Measurements from ENCODE around the gene TGOLN2.
"Not testable (repeated sequence)": the region's sequence is repeated elsewhere in the genome, so short reads cannot be mapped to it uniquely, and the experiment has no call there.

The TGOLN2 gene

DNA sequence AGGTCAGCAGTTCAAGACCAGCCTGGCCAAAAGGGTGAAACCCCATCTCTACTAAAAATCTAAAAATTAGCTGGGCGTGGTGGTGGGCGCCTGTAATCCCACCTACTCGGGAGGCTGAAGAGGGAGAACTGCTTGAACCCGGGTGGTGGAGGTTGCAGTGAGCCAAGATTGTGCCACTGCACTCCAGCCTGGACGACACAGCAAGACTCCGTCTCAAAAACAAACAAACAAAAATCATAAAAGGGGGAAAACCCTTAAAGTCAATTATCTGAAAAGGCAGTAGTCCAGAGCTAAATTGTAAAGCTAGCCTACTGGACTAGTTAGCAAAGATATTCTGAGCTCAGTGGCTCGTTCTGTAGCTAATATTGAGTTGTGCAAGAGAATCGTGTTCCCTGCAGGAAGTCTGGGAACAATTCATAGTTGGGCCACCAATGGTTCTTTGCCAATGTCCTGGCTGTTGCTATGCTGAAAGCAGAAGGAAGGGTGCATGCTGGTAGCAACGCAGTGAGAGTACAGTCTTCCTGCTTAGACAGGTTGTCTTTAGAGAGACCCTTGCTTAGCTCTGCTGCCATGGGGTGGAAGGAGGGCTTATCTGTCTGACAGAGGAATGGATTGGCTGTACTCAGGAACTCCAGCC lies 4.3 kb downstream of the TGOLN2 start:
- Mint-ChIP-seq H3K36me3 (ENCODE audit: low read depth) (peaks cover 73% of the 10 kb centered on the region), H3K4me1 (peaks cover 51% of the 10 kb centered on the region), H3K4me3 (peak overlapping the region; percentile 1 to 50 (median 24)), H3K27ac (peak overlapping the region in 1 of 3 experiments; percentile 23), H3K9me3 (no peaks in the 10 kb centered on the region), H3K27me3 (ENCODE audit: low read depth) (no peaks in the 10 kb centered on the region)
- TF ChIP-seq, protein P1, sequence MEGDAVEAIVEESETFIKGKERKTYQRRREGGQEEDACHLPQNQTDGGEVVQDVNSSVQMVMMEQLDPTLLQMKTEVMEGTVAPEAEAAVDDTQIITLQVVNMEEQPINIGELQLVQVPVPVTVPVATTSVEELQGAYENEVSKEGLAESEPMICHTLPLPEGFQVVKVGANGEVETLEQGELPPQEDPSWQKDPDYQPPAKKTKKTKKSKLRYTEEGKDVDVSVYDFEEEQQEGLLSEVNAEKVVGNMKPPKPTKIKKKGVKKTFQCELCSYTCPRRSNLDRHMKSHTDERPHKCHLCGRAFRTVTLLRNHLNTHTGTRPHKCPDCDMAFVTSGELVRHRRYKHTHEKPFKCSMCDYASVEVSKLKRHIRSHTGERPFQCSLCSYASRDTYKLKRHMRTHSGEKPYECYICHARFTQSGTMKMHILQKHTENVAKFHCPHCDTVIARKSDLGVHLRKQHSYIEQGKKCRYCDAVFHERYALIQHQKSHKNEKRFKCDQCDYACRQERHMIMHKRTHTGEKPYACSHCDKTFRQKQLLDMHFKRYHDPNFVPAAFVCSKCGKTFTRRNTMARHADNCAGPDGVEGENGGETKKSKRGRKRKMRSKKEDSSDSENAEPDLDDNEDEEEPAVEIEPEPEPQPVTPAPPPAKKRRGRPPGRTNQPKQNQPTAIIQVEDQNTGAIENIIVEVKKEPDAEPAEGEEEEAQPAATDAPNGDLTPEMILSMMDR (IDR thresholded peaks at IDR 0.05; ENCODE audit: unreplicated experiment in 3 of 3): no peak

DNA sequence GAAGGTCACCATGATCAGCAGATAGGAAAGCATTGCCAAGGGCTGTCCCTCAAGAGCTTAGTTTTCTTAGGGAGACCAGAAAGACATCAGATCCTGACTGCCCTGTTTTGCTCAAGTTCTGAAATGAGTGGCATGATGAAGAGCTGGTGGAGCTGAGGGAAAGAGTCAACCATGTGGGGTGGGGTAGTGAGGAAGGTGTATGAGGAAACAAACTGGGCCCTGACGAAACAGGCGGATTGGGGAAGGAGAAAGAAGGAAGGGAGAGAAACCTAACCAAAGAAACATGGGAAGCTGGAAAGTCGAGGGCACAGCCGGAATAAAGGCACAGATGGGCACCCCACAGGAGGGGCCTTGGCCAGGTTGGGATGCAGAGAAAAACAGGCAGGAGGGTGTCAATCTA lies 8.0 kb downstream of the TGOLN2 start:
- TF ChIP-seq, protein P1 (IDR thresholded peaks at IDR 0.05; ENCODE audit: unreplicated experiment in 3 of 3): no peak
- no peaks in the 10 kb centered on the region for H3K9me3 Mint-ChIP-seq
- no peaks in the 10 kb centered on the region for H3K27me3 Mint-ChIP-seq (ENCODE audit: low read depth)
- no peak overlapping the region for H3K4me3 Mint-ChIP-seq
- no peak overlapping the region for H3K27ac Mint-ChIP-seq
- H3K4me1 Mint-ChIP-seq: peaks cover 22% of the 10 kb centered on the region
- H3K36me3 Mint-ChIP-seq (ENCODE audit: low read depth): peaks cover 76% of the 10 kb centered on the region

DNA sequence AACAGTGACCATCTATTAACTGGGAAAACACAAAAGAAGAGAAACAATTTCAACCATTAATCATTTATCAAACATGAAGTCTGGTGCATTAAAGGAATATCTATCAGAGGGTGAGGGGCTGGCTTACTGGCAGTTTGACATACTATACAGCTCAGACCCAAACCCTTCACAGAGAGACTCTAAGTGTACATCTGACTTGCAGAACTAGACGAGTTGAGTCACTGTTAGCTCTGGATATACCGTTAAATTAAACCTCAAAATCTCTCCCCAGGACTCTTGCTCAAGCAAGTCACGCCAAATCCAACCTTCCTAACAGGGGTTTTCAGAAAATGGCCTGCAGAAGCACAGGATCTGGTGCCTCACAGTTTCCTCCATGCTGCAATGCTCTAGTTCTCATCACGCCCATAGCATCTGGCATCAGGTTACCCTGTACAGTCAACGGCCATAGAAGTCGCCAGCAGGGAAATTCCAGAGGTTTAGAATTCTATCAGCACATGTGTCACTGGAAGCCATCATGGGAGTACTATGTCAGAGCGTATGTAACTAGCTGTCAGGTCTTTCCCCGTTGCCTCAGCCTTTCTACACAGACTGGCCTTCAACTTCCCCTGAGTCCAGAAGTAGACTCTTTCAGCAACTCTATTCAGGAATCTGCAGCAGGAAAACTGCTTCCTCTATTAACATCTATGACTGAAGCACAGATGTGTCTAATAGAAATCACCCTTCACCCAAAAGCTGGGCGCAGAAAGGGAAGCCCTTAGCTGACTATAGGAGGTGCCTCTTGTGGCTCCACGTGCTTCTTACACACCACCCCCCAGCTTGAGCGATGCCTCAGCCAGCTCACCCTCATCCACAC lies 9.3 kb downstream of the TGOLN2 start:
- H3K9me3 Mint-ChIP-seq: no peaks in the 10 kb centered on the region
- peaks cover 71% of the 10 kb centered on the region for H3K36me3 Mint-ChIP-seq (ENCODE audit: low read depth)
- peak overlapping the region in 2 of 3 experiments; percentile 7 to 20 for H3K27ac Mint-ChIP-seq
- H3K27me3 Mint-ChIP-seq (ENCODE audit: low read depth): no peaks in the 10 kb centered on the region
- peaks cover 19% of the 10 kb centered on the region for H3K4me1 Mint-ChIP-seq
- H3K4me3 Mint-ChIP-seq: no peak overlapping the region
- TF ChIP-seq, protein P1 (IDR thresholded peaks at IDR 0.05; ENCODE audit: unreplicated experiment in 3 of 3): no peak

DNA sequence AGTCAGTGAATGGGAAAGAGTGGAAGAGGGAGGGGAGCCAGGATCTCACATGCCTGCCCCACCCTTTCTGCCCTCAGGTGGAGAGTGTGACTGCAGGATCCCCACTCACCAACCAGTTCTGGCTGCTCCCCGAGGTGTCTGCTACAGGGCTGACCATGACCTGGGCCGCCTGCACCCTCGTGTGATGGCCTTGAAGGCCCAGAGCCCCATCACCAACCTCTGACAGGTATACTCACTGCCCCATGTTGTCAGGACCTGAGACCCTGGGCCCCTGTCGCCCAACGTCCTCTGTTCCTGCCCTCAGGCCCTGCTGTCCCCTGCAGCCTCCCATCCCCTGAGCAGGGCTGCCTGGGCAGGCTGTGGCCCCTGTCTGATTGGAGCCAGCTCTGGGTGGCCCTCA lies 11.9 kb downstream of the TGOLN2 start:
- not testable (repeated sequence) for H3K4me3 Mint-ChIP-seq; H3K9me3 Mint-ChIP-seq; H3K27me3 Mint-ChIP-seq (ENCODE audit: low read depth)
- peaks cover 18% of the 10 kb centered on the region for H3K4me1 Mint-ChIP-seq
- peak overlapping the region in 1 of 3 experiments; percentile 51 for H3K27ac Mint-ChIP-seq
- peaks cover 52% of the 10 kb centered on the region for H3K36me3 Mint-ChIP-seq (ENCODE audit: low read depth)

DNA sequence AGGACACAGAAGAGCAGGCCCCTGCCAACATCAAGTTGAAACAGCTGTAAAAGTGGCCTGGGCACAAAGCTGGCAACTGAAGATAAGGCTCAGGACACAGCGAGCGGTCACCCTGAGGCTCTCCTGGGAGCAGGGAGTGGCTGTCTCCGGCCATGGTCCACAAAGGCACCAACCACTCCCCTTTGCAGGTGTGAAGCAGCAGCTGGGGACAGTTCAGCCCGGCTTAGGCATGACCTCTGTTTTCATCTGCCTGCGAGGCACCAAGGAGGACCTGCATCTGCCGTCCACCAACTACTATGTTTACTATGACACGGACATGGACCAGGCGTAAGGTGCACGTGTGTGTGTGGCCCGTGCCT lies 12.9 kb downstream of the TGOLN2 start:
- Mint-ChIP-seq H3K4me3 (no peak overlapping the region), H3K27me3 (ENCODE audit: low read depth) (no peaks in the 10 kb centered on the region), H3K27ac (no peak overlapping the region), H3K4me1 (peaks cover 26% of the 10 kb centered on the region), H3K36me3 (ENCODE audit: low read depth) (peaks cover 49% of the 10 kb centered on the region), H3K9me3 (no peaks in the 10 kb centered on the region)
- TF ChIP-seq, protein P1 (IDR thresholded peaks at IDR 0.05; ENCODE audit: unreplicated experiment in 3 of 3): no peak

DNA sequence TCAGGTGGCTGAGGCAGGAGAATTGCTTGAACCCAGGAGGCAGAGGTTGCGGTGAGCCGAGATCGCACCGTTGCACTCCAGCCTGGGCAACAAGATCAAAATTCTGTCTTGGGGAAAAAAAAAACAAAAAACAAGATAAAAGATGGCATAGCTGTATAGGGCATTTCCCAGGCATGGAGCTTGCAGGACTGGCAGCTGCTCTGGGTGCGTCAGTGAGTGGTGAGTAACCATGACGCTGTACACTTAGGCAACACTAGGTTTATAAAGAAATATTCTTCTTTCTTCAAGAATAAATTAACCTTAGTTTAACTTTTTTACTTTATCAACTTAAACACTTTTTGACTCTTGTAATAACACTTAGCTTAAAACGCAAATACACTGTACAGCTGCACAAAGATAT lies 15.4 kb downstream of the TGOLN2 start:
- Mint-ChIP-seq H3K27ac (no peak overlapping the region), H3K9me3 (no peaks in the 10 kb centered on the region), H3K36me3 (ENCODE audit: low read depth) (peaks cover 50% of the 10 kb centered on the region), H3K4me1 (peaks cover 30% of the 10 kb centered on the region), H3K27me3 (ENCODE audit: low read depth) (no peaks in the 10 kb centered on the region), H3K4me3 (no peak overlapping the region)
- TF ChIP-seq, protein P1 (IDR thresholded peaks at IDR 0.05; ENCODE audit: unreplicated experiment in 3 of 3): no peak

Measured in nephron (organoid).